GM18526 (cell line): ENCODE data around the gene STH.

ENCODE experiments used
- POLR2A ChIP-seq: IDR thresholded peaks from 3 replicates; pipeline ENCODE4 v1.6.1; 2011; ENCODE audit not compliant: insufficient read length; ENCODE audit errors: extremely low read depth

Gene STH

DNA sequence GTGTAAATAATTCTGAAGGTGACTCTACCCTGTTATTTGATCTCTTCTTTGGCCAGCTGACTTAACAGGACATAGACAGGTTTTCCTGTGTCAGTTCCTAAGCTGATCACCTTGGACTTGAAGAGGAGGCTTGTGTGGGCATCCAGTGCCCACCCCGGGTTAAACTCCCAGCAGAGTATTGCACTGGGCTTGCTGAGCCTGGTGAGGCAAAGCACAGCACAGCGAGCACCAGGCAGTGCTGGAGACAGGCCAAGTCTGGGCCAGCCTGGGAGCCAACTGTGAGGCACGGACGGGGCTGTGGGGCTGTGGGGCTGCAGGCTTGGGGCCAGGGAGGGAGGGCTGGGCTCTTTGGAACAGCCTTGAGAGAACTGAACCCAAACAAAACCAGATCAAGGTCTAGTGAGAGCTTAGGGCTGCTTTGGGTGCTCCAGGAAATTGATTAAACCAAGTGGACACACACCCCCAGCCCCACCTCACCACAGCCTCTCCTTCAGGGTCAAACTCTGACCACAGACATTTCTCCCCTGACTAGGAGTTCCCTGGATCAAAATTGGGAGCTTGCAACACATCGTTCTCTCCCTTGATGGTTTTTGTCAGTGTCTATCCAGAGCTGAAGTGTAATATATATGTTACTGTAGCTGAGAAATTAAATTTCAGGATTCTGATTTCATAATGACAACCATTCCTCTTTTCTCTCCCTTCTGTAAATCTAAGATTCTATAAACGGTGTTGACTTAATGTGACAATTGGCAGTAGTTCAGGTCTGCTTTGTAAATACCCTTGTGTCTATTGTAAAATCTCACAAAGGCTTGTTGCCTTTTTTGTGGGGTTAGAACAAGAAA is 5.1 kb downstream of the STH start:
- TF ChIP-seq POLR2A: no peak

DNA sequence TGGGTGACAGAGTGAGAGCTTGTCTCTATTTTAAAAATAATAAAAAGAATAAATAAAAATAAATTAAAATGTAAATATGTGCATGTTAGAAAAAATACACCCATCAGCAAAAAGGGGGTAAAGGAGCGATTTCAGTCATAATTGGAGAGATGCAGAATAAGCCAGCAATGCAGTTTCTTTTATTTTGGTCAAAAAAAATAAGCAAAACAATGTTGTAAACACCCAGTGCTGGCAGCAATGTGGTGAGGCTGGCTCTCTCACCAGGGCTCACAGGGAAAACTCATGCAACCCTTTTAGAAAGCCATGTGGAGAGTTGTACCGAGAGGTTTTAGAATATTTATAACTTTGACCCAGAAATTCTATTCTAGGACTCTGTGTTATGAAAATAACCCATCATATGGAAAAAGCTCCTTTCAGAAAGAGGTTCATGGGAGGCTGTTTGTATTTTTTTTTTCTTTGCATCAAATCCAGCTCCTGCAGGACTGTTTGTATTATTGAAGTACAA is 8.5 kb downstream of the STH start:
- TF ChIP-seq POLR2A: no peak

DNA sequence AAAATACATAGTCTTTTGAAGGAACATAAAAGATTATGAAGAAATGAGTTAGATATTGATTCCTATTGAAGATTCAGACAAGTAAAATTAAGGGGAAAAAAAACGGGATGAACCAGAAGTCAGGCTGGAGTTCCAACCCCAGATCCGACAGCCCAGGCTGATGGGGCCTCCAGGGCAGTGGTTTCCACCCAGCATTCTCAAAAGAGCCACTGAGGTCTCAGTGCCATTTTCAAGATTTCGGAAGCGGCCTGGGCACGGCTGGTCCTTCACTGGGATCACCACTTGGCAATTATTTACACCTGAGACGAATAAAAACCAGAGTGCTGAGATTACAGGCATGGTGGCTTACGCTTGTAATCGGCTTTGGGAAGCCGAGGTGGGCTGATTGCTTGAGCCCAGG is 9.5 kb downstream of the STH start:
- no peak for TF ChIP-seq POLR2A

DNA sequence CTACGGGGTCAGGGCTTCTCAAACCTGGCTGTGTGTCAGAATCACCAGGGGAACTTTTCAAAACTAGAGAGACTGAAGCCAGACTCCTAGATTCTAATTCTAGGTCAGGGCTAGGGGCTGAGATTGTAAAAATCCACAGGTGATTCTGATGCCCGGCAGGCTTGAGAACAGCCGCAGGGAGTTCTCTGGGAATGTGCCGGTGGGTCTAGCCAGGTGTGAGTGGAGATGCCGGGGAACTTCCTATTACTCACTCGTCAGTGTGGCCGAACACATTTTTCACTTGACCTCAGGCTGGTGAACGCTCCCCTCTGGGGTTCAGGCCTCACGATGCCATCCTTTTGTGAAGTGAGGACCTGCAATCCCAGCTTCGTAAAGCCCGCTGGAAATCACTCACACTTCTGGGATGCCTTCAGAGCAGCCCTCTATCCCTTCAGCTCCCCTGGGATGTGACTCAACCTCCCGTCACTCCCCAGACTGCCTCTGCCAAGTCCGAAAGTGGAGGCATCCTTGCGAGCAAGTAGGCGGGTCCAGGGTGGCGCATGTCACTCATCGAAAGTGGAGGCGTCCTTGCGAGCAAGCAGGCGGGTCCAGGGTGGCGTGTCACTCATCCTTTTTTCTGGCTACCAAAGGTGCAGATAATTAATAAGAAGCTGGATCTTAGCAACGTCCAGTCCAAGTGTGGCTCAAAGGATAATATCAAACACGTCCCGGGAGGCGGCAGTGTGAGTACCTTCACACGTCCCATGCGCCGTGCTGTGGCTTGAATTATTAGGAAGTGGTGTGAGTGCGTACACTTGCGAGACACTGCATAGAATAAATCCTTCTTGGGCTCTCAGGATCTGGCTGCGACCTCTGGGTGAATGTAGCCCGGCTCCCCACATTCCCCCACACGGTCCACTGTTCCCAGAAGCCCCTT is 10.9 kb downstream of the STH start:
- TF ChIP-seq POLR2A: no peak

DNA sequence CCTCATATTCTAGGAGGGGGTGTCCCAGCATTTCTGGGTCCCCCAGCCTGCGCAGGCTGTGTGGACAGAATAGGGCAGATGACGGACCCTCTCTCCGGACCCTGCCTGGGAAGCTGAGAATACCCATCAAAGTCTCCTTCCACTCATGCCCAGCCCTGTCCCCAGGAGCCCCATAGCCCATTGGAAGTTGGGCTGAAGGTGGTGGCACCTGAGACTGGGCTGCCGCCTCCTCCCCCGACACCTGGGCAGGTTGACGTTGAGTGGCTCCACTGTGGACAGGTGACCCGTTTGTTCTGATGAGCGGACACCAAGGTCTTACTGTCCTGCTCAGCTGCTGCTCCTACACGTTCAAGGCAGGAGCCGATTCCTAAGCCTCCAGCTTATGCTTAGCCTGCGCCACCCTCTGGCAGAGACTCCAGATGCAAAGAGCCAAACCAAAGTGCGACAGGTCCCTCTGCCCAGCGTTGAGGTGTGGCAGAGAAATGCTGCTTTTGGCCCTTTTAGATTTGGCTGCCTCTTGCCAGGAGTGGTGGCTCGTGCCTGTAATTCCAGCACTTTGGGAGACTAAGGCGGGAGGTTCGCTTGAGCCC is 11.6 kb downstream of the STH start:
- no peak for TF ChIP-seq POLR2A

DNA sequence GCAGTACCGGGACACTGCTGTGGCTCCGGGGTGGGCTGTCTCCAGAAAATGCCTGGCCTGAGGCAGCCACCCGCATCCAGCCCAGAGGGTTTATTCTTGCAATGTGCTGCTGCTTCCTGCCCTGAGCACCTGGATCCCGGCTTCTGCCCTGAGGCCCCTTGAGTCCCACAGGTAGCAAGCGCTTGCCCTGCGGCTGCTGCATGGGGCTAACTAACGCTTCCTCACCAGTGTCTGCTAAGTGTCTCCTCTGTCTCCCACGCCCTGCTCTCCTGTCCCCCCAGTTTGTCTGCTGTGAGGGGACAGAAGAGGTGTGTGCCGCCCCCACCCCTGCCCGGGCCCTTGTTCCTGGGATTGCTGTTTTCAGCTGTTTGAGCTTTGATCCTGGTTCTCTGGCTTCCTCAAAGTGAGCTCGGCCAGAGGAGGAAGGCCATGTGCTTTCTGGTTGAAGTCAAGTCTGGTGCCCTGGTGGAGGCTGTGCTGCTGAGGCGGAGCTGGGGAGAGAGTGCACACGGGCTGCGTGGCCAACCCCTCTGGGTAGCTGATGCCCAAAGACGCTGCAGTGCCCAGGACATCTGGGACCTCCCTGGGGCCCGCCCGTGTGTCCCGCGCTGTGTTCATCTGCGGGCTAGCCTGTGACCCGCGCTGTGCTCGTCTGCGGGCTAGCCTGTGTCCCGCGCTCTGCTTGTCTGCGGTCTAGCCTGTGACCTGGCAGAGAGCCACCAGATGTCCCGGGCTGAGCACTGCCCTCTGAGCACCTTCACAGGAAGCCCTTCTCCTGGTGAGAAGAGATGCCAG is 12.9 kb downstream of the STH start:
- no peak for TF ChIP-seq POLR2A

DNA sequence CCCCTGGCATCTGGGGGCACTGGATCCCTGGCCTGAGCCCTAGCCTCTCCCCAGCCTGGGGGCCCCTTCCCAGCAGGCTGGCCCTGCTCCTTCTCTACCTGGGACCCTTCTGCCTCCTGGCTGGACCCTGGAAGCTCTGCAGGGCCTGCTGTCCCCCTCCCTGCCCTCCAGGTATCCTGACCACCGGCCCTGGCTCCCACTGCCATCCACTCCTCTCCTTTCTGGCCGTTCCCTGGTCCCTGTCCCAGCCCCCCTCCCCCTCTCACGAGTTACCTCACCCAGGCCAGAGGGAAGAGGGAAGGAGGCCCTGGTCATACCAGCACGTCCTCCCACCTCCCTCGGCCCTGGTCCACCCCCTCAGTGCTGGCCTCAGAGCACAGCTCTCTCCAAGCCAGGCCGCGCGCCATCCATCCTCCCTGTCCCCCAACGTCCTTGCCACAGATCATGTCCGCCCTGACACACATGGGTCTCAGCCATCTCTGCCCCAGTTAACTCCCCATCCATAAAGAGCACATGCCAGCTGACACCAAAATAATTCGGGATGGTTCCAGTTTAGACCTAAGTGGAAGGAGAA is 13.5 kb downstream of the STH start:
- TF ChIP-seq POLR2A: no peak

DNA sequence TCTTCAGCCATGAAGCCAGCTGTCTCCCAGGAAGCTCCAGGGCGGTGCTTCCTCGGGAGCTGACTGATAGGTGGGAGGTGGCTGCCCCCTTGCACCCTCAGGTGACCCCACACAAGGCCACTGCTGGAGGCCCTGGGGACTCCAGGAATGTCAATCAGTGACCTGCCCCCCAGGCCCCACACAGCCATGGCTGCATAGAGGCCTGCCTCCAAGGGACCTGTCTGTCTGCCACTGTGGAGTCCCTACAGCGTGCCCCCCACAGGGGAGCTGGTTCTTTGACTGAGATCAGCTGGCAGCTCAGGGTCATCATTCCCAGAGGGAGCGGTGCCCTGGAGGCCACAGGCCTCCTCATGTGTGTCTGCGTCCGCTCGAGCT is 14.1 kb downstream of the STH start:
- TF ChIP-seq POLR2A: no peak

DNA sequence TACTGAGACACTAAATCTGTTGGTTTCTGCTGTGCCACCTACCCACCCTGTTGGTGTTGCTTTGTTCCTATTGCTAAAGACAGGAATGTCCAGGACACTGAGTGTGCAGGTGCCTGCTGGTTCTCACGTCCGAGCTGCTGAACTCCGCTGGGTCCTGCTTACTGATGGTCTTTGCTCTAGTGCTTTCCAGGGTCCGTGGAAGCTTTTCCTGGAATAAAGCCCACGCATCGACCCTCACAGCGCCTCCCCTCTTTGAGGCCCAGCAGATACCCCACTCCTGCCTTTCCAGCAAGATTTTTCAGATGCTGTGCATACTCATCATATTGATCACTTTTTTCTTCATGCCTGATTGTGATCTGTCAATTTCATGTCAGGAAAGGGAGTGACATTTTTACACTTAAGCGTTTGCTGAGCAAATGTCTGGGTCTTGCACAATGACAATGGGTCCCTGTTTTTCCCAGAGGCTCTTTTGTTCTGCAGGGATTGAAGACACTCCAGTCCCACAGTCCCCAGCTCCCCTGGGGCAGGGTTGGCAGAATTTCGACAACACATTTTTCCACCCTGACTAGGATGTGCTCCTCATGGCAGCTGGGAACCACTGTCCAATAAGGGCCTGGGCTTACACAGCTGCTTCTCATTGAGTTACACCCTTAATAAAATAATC is 14.6 kb downstream of the STH start:
- no peak for TF ChIP-seq POLR2A

DNA sequence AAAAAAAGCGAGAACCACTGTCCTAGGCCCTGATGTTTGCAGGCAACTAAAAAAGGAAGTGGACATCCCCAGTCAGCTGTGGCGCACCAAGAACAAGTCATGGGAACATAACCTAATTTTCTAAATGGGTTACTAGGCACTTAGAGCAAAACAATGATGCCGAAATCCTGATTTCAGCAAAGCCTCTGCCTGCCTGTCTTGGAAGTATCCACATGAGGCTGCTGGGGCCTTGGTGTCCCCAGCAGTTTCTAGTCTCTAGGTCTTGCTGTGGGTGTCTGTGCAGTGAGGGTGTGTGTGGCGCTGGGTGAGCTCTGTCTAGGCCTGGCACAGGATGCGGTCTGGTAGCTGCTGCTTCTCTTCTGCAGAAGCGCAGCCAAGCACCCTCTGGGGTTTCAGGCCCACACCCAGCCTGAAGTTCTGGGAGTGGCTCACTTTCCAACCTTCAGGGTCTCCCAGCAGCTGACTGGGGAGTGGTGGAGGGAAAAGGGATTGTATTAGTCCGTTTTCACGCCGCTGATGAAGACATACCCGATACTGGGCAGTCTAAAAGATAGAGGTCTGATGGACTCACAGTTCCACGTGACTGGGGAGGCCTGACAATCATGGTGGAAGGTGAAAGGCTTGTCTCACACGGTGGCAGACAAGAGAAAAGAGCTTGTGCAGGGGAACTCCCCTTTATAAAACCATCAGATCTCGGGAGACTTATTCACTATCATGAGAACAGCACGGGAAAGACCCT is 21.1 kb downstream of the STH start:
- no peak for TF ChIP-seq POLR2A

DNA sequence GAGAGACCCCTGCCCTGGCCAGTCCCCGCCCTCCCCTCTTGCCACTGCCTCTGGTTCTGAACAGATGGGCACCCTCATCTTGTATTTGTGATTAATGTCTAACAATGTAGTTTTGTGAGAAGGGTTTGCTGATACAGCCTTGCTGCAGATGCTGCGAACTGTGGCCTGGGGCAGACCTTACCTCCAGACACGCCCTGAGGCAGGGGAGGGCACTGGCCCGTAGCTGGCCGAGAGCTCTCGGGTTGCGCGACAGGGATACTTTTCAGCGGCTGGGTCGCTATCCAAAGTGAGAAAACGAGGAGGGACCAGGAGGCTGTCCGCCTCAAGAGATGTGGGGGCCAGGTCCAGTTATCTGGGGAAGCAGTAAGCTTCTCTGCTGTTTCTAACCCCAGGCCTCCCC is 21.9 kb downstream of the STH start:
- no peak for TF ChIP-seq POLR2A

DNA sequence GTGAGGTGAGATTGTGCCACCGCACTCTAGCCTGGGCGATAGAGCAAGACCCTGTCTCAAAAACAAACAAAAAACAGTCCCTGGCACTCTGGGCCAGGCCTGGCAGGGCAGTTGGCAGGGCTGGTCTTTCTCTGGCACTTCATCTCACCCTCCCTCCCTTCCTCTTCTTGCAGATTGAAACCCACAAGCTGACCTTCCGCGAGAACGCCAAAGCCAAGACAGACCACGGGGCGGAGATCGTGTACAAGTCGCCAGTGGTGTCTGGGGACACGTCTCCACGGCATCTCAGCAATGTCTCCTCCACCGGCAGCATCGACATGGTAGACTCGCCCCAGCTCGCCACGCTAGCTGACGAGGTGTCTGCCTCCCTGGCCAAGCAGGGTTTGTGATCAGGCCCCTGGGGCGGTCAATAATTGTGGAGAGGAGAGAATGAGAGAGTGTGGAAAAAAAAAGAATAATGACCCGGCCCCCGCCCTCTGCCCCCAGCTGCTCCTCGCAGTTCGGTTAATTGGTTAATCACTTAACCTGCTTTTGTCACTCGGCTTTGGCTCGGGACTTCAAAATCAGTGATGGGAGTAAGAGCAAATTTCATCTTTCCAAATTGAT is 24.8 kb downstream of the STH start:
- TF ChIP-seq POLR2A: no peak

DNA sequence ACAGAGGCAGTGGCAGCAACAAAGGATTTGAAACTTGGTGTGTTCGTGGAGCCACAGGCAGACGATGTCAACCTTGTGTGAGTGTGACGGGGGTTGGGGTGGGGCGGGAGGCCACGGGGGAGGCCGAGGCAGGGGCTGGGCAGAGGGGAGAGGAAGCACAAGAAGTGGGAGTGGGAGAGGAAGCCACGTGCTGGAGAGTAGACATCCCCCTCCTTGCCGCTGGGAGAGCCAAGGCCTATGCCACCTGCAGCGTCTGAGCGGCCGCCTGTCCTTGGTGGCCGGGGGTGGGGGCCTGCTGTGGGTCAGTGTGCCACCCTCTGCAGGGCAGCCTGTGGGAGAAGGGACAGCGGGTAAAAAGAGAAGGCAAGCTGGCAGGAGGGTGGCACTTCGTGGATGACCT is 25.5 kb downstream of the STH start:
- TF ChIP-seq POLR2A: no peak
